Colonic mucosa (tissue), 4 donors: Measurements from ENCODE around the gene SERP1. TPM values are rescaled to one million over a fixed set of nuclear protein-coding genes. Genes with fewer than 3 reads are reported as not detected.
"Not testable (repeated sequence)": the region's sequence is repeated elsewhere in the genome, so short reads cannot be mapped to it uniquely, and the experiment has no call there.

Experiments used
- DNase-seq: peaks from one replicate; pipeline ENCODE4 v3.0.0-alpha.2; 2020
- H3K27ac ChIP-seq: fragments of 200-600 bp; one replicate; pipeline ENCODE4 v1.8.0; 2021
- H3K27me3 ChIP-seq: fragments of 200-600 bp; one replicate; pipeline ENCODE4 v1.8.0; 2021
- H3K36me3 ChIP-seq: fragments of 200-600 bp; one replicate; pipeline ENCODE4 v1.8.0; 2021
- H3K4me1 ChIP-seq: fragments of 200-600 bp; one replicate; pipeline ENCODE4 v1.8.0; 2021; ENCODE audit warnings: mild to moderate bottlenecking
- H3K4me3 ChIP-seq: fragments of 200-600 bp; one replicate; pipeline ENCODE4 v1.8.0; 2021
- H3K9ac ChIP-seq, 2 donors: one replicate each; pipeline ENCODE4 v1.7.0; 2013; ENCODE audit warnings: control low read depth in 2 of 2, low read depth in 2 of 2, low read length in 2 of 2
- H3K9me3 ChIP-seq: fragments of 200-600 bp; one replicate; pipeline ENCODE4 v1.8.0; 2021
- CTCF ChIP-seq: fragments of 200-600 bp; IDR thresholded peaks from one replicate; pipeline ENCODE4 v1.8.0; 2022; ENCODE audit warnings: antibody characterized with exemption, mild to moderate bottlenecking
- intact Hi-C: fragments of 100-400 bp; cut with DNase I; formaldehyde crosslinking; loops from one replicate; pipeline ENCODE4 v1.14.1; 2022
- total RNA-seq, 2 donors: library from RNA; stranded (reverse); fragmentation: NEBNext Ultra II Directional in 1 of 2; extraction: Animal tissue kit (Norgen Biotek cat#: 25700) in 1 of 2; gene quantifications; one replicate each; pipeline ENCODE4 v1.2.1, GENCODE V29; 2021
- donor health status: healthy.
- donor health status: DM: no; HTN: no; CAD: no.
- donor health status: DM: no; HTN: no; CAD: no.

SERP1 gene
- total RNA-seq, 2 donors from 2014 or later, result 113 to 153 TPM

DNA sequence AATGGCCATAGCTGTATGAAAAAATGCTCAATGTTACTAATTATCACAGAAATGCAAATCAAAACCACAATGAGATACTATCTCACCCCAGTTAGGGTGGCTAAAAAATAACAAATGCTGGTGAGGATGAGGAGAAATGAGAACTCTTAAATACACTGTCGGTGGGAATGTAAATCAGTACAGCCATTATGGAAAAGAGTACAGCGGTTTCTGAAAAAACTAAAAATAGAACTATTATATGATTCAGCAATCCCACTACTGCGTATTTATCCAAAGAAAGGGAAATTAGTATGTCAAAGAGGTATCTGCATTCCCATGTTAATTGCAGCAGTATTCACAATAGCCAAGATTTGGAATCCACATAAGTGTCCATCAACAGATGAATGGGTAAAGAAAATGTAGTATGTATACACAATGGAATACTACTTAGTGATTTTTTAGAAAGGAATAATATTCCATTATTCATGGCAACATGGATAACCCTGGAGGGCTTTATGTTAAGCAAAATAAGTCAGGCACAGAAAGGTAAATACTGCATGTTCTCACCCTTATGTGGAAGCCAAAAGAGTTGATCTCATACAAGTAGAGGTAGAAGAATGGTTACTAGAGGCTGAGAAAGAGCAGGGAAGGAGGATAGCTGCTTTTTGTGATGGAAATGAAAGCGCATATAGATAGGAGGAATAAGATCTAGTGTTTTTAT is 35.0 kb downstream of the SERP1 start:
- Histone ChIP-seq H3K27me3 (no peaks in the 10 kb centered on the region), H3K9ac (no peak overlapping the region), H3K9me3 (no peaks in the 10 kb centered on the region), H3K4me1 (no peaks in the 10 kb centered on the region), H3K36me3 (no peaks in the 10 kb centered on the region), H3K27ac (no peak overlapping the region), H3K4me3 (no peak overlapping the region)
- intact Hi-C loops, result no loop called here
- TF ChIP-seq CTCF, result no peak
- DNase-seq, result no peak

DNA sequence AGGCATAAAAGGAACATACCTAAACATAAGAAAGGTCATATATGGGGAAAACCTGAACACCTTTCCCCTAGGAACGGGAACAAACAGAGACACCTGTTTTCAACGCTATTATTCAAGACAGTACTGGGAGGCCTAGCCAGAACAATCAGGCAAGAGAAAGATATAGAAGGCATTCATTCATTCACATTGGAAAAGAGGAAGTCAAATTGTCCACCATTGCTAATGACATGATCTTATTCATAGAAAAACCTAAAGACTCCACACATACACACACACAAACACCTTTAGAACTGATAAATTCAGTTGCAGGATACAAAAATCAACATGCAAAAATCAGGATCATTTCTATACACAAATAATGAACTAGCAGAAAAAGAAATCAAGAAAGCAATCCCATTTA is 36.5 kb downstream of the SERP1 start:
- no peak overlapping the region for H3K4me3 ChIP-seq
- intact Hi-C loops, result no loop called here

DNA sequence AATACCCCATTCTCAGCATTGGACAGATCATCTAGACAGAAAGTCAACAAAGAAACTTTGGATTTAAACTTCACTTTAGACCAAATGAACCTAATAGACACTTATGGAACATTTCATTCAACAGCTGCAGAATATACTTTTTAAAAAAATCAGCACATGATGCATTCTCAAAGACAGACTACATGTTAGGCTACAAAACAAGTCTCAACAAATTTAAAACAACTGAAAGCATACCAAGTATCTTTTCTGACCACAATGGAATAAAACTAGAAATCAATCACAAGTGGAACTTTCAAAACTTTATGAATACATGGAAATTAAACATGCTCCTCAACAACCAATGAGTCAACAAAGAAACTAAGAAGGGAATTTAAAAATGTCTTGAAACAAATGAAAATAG is 37.9 kb downstream of the SERP1 start:
- DNase-seq, result no peak
- Histone ChIP-seq H3K9me3 (no peaks in the 10 kb centered on the region), H3K27ac (no peak overlapping the region), H3K4me1 (no peaks in the 10 kb centered on the region), H3K9ac (no peak overlapping the region), H3K36me3 (no peaks in the 10 kb centered on the region), H3K27me3 (no peaks in the 10 kb centered on the region), H3K4me3 (no peak overlapping the region)
- intact Hi-C loops, result no loop called here
- no peak for TF ChIP-seq CTCF

More for the DNA sequence above, 36.5 kb downstream of the SERP1 start:
- TF ChIP-seq CTCF, result no peak
- no peaks in the 10 kb centered on the region for H3K4me1 ChIP-seq
- H3K9ac ChIP-seq, result no peak overlapping the region
- no peak for DNase-seq
- H3K9me3 ChIP-seq, result no peaks in the 10 kb centered on the region
- H3K27me3 ChIP-seq, result no peaks in the 10 kb centered on the region
- no peaks in the 10 kb centered on the region for H3K36me3 ChIP-seq
- H3K27ac ChIP-seq, result no peak overlapping the region

DNA sequence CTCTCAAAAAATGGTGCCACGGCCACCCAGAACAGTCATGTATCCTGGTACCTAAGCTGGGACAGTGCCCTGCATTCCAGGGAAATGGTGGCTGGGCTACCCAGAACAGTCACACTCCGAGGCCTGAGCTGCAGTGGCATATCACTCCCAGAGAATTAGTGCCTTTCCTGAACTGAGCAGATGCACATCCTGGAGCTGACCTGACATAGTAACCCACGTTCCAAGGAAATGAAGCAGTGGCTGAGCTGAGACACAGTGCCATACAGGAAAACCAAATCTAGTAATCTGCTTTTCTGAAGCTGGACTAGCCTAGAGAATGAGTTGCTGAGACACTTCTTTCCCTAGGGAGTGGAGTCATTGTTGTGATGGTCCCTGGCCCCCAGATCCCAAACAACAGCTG is 41.8 kb downstream of the SERP1 start:
- Histone ChIP-seq H3K9ac (no peak overlapping the region), H3K4me3 (no peak overlapping the region), H3K27me3 (no peaks in the 10 kb centered on the region), H3K4me1 (no peaks in the 10 kb centered on the region), H3K36me3 (no peaks in the 10 kb centered on the region), H3K9me3 (no peaks in the 10 kb centered on the region), H3K27ac (no peak overlapping the region)
- TF ChIP-seq CTCF, result no peak
- no peak for DNase-seq
- intact Hi-C loops, result no loop called here

DNA sequence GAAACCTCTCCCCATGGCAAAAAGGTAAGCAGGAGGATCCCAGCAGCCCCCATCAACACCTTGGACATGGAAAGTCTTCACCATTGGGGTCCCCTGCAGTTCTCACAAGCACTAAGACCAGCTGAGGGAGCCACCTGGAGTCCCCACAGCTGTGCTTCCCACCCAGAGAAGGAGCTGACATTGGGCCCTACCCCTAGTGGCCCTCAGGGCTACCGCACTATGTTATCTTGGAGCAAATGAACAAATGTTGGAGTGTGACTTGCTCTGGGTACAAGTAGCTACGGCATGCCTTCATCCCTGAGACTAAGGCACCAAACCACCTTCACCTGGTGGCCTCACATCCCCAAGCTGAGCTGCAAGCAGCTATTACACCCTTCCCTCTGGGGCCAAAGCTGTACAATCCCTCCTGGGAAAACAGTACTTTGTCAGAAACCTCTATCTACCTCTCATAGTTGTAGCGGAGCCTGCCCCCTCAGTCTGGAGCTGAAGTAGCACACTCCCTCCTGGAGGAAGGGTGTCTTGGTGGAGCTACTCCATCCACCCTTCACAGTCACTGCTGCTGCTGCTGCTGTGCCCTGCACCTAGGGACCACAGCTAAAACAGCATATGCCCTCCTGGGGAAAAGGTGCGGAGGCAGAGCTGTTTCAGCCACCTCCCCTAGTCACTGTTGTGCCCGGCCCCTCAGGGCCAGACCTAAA is 42.7 kb downstream of the SERP1 start:
- intact Hi-C loops, result no loop called here
- no peak for TF ChIP-seq CTCF
- no peaks in the 10 kb centered on the region for H3K27me3 ChIP-seq
- no peaks in the 10 kb centered on the region for H3K36me3 ChIP-seq
- H3K9me3 ChIP-seq, result no peaks in the 10 kb centered on the region
- H3K9ac ChIP-seq, result no peak overlapping the region
- no peaks in the 10 kb centered on the region for H3K4me1 ChIP-seq
- no peak overlapping the region for H3K27ac ChIP-seq
- no peak overlapping the region for H3K4me3 ChIP-seq
- no peak for DNase-seq

GRCh38 chr3:150500960-150501359 is 45.3 kb downstream of the SERP1 start:
- H3K9me3 ChIP-seq, intact Hi-C loops: not testable (repeated sequence)

More at GRCh38 chr3:150500960-150501359, 45.3 kb downstream of the SERP1 start:
- H3K4me3 ChIP-seq, H3K27ac ChIP-seq, H3K27me3 ChIP-seq, DNase-seq, H3K4me1 ChIP-seq, H3K9ac ChIP-seq, H3K36me3 ChIP-seq: not testable (repeated sequence)
